Stimulated activated naive CD8-positive, alpha-beta T cell treated with anti-CD3 and anti-CD28 coated beads, Interleukin-15, Interleukin-2, amounts not matched to agents 100 ng/mL and 50 ng/mL, for 24 hours (primary cell): ENCODE results near the gene UGGT1.

ENCODE experiments used
- H3K27ac Mint-ChIP-seq: one replicate; pipeline ENCODE4 v1.8.0; 2021; ENCODE audit warnings: mild to moderate bottlenecking, mixed read lengths
- H3K27me3 Mint-ChIP-seq: one replicate; pipeline ENCODE4 v1.8.0; 2021; ENCODE audit warnings: mixed read lengths
- H3K36me3 Mint-ChIP-seq: one replicate; pipeline ENCODE4 v1.8.0; 2021; ENCODE audit warnings: low read depth, mixed read lengths
- H3K4me1 Mint-ChIP-seq: one replicate; pipeline ENCODE4 v1.8.0; 2021; ENCODE audit warnings: low read depth, mixed read lengths
- H3K4me3 Mint-ChIP-seq: one replicate; pipeline ENCODE4 v1.8.0; 2021; ENCODE audit warnings: mild to moderate bottlenecking, mixed read lengths
- H3K9me3 Mint-ChIP-seq: one replicate; pipeline ENCODE4 v1.8.0; 2021; ENCODE audit warnings: mixed read lengths

UGGT1 gene

DNA sequence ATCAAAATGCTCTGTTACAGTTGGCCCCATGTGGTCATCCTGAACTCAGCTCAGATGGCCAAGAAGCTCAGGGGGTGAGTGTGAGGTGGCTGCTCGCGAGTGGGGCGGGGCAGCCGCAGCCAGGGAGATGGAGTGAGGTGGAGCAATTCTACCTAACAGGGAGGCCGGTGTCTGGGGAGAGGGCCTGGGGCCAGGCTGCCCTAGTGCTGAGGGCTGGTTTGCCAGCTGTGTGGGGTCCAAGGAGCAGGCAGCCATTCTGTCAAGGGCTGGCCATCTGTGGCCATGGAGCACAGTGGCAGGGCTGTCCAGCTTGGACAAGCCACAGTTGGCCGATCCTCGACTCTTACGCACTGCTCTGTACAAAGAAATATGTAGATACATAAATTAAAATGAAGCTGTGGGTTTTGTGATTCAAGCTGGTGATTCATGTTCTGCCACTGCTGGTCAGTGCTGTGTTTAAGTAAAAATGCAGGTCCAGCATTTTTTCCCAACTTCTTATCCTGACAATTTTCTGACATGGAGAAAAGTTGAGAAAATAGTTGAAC, 145.6 kb downstream of the UGGT1 start:
- Mint-ChIP-seq H3K36me3 (no peaks in the 10 kb centered on the region), H3K27me3 (no peaks in the 10 kb centered on the region), H3K27ac (no peak overlapping the region), H3K4me1 (no peaks in the 10 kb centered on the region), H3K9me3 (no peaks in the 10 kb centered on the region), H3K4me3 (no peak overlapping the region)

DNA sequence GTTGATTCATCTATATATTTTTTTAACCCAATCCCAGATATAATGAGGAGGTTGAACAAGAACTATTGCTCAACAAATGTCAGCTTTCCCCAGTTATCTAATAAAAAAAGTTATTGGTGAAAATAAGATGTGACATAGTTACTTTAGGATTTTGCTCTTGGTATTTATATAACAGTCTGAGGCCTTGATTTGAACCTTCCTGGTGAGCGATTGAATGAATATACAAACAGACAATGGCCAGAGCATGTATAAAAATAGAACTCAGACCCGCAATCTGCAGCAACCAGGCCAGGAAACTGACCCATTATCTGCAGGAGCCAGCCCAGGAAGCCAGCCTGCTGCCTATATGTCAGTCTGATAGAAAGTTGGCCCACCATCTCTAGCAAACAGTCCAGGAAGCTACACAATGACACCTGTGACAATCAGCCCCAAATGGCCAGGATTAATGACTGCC, 146.1 kb downstream of the UGGT1 start:
- Mint-ChIP-seq H3K27me3 (no peaks in the 10 kb centered on the region), H3K4me3 (no peak overlapping the region), H3K27ac (no peak overlapping the region)

DNA sequence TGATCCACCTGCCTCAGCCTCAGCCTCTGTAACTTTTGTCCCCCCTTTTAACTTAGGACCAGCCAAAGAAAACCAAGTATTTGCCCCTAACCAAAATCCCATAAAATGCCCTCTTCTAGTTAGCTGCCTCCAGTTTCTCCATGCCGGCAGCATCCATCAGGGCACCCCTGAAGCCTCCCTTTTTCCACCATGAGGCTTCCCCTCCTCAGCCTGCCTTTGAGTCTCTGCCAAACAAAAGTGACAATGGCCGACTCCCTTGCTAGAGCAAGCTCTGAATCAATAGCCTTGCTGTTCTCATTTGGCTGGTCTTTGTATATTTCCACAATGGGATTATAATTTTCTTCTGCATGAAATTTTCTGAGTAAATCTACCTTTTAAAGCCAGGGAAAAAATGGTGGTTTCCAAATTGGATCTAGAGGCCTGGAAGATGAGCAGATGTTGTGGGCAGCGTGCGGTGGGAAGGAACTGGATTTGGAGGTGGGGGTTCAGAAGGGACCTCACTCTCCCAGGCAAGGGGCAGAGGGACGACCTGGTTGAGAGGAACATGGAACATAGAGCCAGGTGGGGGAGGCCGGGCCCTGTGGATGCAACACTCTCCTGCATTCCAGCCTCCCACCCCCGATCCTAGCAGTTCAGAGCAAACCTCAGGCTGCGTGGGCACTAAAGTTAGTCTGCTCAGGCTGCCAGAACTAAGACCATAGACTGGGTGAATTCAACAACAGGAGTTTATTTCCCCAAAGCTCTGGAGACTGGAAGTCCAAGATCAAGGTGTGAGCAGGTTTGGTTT, 147.1 kb downstream of the UGGT1 start:
- H3K36me3 Mint-ChIP-seq = no peaks in the 10 kb centered on the region
- no peak overlapping the region for H3K27ac Mint-ChIP-seq
- no peak overlapping the region for H3K4me3 Mint-ChIP-seq
- H3K27me3 Mint-ChIP-seq = no peaks in the 10 kb centered on the region
- no peaks in the 10 kb centered on the region for H3K4me1 Mint-ChIP-seq
- no peaks in the 10 kb centered on the region for H3K9me3 Mint-ChIP-seq

More for the DNA sequence above, 146.1 kb downstream of the UGGT1 start:
- Mint-ChIP-seq H3K36me3 (no peaks in the 10 kb centered on the region), H3K9me3 (no peaks in the 10 kb centered on the region), H3K4me1 (no peaks in the 10 kb centered on the region)

DNA sequence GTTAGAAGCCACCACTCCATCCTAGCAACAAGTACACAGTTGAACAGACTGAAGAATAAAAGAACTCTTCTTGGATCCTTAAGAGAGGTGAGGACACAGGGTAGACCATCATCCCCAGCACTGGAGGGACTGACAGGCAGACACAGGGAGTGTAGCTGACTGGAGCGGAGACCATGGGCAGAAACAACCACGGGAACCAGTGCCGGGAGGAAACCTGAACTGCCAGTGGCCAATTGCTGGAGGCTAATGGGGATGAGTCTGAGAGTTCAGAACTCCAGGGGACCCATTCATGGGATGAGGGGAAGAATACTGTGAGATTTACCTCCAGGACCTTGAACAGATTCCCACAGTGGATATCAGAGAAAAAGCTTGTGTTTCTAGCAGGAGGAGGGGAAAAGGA, 150.9 kb downstream of the UGGT1 start:
- no peak overlapping the region for H3K27ac Mint-ChIP-seq

More for the DNA sequence above, 150.9 kb downstream of the UGGT1 start:
- no peaks in the 10 kb centered on the region for H3K9me3 Mint-ChIP-seq
- no peaks in the 10 kb centered on the region for H3K4me1 Mint-ChIP-seq
- no peaks in the 10 kb centered on the region for H3K27me3 Mint-ChIP-seq
- H3K4me3 Mint-ChIP-seq = no peak overlapping the region
- no peaks in the 10 kb centered on the region for H3K36me3 Mint-ChIP-seq
